Adrenal gland (tissue), 5 donors: Measurements from ENCODE around the gene DISP2.

Experiments
- CTCF ChIP-seq, 6 experiments: fragments of 450-650 bp in 4 of 6; fragments of 200-600 bp in 2 of 6; sonication (generic) in 1 of 6; IDR thresholded peaks; 1 replicate in 5 of 6; 2 replicates in 1 of 6; pipeline versions ENCODE4 v1.5.1 to v1.8.0; 2016 to 2021; ENCODE audit warnings: antibody characterized with exemption in 6 of 6, mild to moderate bottlenecking in 2 of 6, moderate library complexity in 1 of 6
- POLR2A ChIP-seq, 2 donors: fragments of 450-650 bp; IDR thresholded peaks; one replicate each; pipeline ENCODE4 v1.6.1; 2017; ENCODE audit warnings: antibody characterized with exemption in 2 of 2, mild to moderate bottlenecking in 2 of 2, moderate library complexity in 1 of 2
- donor health status: DM: no; HTN: no; CAD: no.

GRCh38 chr15:40416056-40416455, 58.0 kb downstream of the DISP2 start:
- TF ChIP-seq CTCF (IDR thresholded peaks at IDR 0.05): no peak
- TF ChIP-seq POLR2A (IDR thresholded peaks at IDR 0.05): no peak
